Heart right ventricle (tissue), 16 donors: ENCODE data around the gene ZNF101. TPM values are rescaled to one million over a fixed set of nuclear protein-coding genes. Genes with fewer than 3 reads are reported as not detected.

ENCODE experiments used
- ATAC-seq, 8 donors: fragments of 200-7000 bp; cut with Tn5 transposase; one replicate each; pipeline ENCODE4 v1.9.1; 2020; ENCODE audit warnings: mild to moderate bottlenecking in 8 of 8, moderate library complexity in 8 of 8, moderate number of reproducible peaks in 1 of 8
- DNase-seq, 2 donors: peaks; one replicate each; pipeline ENCODE4 v3.0.0-alpha.2; 2020
- H3K27ac ChIP-seq, 10 donors: fragments of 200-600 bp; sonication (generic) in 2 of 10; one replicate each; pipeline versions ENCODE4 v1.5.0 to v1.8.0; 2020 to 2022; ENCODE audit warnings: mild to moderate bottlenecking in 3 of 10
- H3K27me3 ChIP-seq, 7 donors: fragments of 200-600 bp; one replicate each; pipeline ENCODE4 v1.8.0; 2021 to 2022; ENCODE audit warnings: mild to moderate bottlenecking in 2 of 7
- H3K36me3 ChIP-seq, 9 donors: fragments of 200-600 bp; sonication (generic) in 1 of 9; one replicate each; pipeline versions ENCODE4 v1.5.0 to v1.8.0; 2020 to 2022; ENCODE audit warnings: mild to moderate bottlenecking in 2 of 9
- H3K4me1 ChIP-seq, 9 donors: fragments of 200-600 bp; sonication (generic) in 1 of 9; one replicate each; pipeline versions ENCODE4 v1.5.0 to v1.8.0; 2020 to 2022; ENCODE audit warnings: mild to moderate bottlenecking in 4 of 9
- H3K4me3 ChIP-seq, 10 donors: fragments of 200-600 bp; sonication (generic) in 2 of 10; one replicate each; pipeline versions ENCODE4 v1.5.0 to v1.8.0; 2020 to 2022; ENCODE audit warnings: mild to moderate bottlenecking in 7 of 10, moderate library complexity in 2 of 10
- H3K9me3 ChIP-seq, 11 donors: fragments of 200-600 bp in 10 of 11; sonication (generic) in 2 of 11; one replicate each; pipeline versions ENCODE4 v1.5.0 to v1.8.0; 2013 to 2022; ENCODE audit warnings: mild to moderate bottlenecking in 2 of 11, control low read depth in 1 of 11, moderate library complexity in 1 of 11
- WGBS, 2 donors: extraction: QIAGEN DNeasy Blood & Tissue Kit; methylation state at CpG; one replicate each; pipeline ENCODE4 v1.1.7; 2013; ENCODE audit warnings: inconsistent platforms in 1 of 2; 5-methylcytosine and 5-hydroxymethylcytosine counted together
- intact Hi-C, 10 donors: fragments of 100-400 bp; cut with DNase I; formaldehyde crosslinking; loops; one replicate each; pipeline versions ENCODE4 v1.11.1 to v1.14.2; 2022
- polyA plus RNA-seq, 2 donors: library from polyadenylated mRNA; stranded (reverse); fragments of 200-250 nt; gene quantifications; one replicate each; pipeline ENCODE4 v1.2.3, GENCODE V29; 2013
- total RNA-seq, 10 donors: library from RNA; stranded (reverse); fragmentation: NEBNext Ultra II Directional in 3 of 10; extraction: Animal tissue kit (Norgen Biotek cat#: 25700) in 3 of 10; gene quantifications; one replicate each; pipeline versions ENCODE4 v1.2.1 to v1.2.4, GENCODE V29; 2021 to 2023
- TF ChIP-seq, protein P1 (sequence below), 9 donors: fragments of 200-600 bp; sonication (generic) in 2 of 9; IDR thresholded peaks; one replicate each; pipeline versions ENCODE4 v1.5.0 to v1.8.0; 2021 to 2022; ENCODE audit warnings: antibody characterized with exemption in 9 of 9, mild to moderate bottlenecking in 5 of 9, moderate library complexity in 1 of 9
- donor health status: Arrhythmogenic right ventricular cardiomyopathy.
- donor health status: ischemic (EF 13 %, LVEDD 7.1; RV severe dilation, severe dysfunction).
- donor health status: healthy with polysubstance abuse.
- donor health status: DM: no; HTN: yes; CAD: no.
- donor health status: DM: no; HTN: no; CAD: no.
- donor health status: ischemic (EF 25% LVEDD 6.9; RV normal size, moderate dysfunction).
- donor health status: ischemic (EF 25% LVEDD 5.7; RV mildly dilated, moderate dysfunction).
- donor health status: healthy.
- donor health status: DM: yes; HTN: yes; CAD: no.
- donor health status: Ischemic cardiomyopathy.
- donor health status: ischemic (EF 35%, LVEDD 5.7; RV mildly dilated, moderate dysfunction).
- donor health status: nonischemic (EF 11% LVEDD 7.7; RV severe dilation, severe dysfunction).
- donor health status: DM: yes; HTN: yes; CAD: no.
- donor health status: PGD.
- donor health status: ischemic (EF 29% LVEDD 5.4; RV normal size, mild dysfunction).
- donor health status: nonischemic (EF 23%, LVEDD 6.1; RV moderate dilation, normal function).

Gene ZNF101
- total and polyA plus RNA-seq, 12 donors: 2.5 to 6.9 (median 3.8) TPM

DNA sequence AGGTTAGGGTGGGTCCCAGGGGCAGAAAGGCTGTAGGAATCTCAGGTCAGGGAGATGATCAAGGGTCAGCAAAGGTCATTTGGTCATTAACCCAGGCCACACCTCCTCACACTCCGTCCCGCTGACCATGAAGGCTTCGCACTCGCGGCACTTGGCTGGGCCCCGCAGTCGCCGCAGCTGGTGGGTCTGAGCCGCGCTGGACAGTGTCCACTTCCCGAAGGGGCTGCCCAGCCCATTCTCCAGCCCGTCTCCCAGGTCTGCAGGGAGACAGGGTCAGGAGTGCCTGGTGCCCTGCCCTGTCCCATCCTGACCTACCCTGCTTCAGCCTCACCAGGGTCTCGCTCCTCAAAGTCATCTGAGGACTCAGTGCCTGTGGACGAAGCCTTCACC, 33.3 kb upstream of the ZNF101 start:
- H3K27me3 ChIP-seq: peaks cover 0 to 6% (median 0%) of the 10 kb centered on the region in 7 donors
- intact Hi-C loops: no loop called here
- DNase-seq: no peak

DNA sequence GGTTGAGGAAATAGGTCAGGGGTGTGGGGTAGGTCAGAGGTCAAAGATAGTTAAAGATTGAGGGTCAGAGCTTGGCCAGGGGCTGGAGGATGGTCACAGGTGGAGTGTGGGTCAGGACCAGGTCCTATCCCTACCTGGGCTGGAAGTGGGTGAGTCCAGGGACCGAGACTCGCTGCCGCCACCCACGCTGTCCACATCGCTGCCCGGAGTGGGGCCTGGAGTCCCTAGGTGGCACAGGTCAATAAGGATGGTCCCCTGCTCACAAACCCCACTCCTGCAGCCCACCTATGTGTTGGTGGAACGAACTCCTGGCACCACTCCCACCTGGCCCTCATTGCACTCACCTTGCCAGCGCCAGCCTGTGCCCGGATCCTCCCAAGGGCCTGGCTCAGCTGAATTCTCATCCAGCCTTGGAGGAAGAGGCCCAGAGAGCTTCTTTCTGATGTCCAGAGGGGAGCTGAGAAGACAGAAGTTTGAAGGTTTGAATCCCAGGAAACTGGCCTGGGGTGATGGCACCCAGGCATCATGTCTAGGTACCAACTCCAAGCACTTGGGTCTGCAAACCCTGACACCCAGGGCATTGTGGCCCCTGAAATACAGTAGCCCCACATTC, 32.0 kb upstream of the ZNF101 start:
- TF ChIP-seq, protein P1, sequence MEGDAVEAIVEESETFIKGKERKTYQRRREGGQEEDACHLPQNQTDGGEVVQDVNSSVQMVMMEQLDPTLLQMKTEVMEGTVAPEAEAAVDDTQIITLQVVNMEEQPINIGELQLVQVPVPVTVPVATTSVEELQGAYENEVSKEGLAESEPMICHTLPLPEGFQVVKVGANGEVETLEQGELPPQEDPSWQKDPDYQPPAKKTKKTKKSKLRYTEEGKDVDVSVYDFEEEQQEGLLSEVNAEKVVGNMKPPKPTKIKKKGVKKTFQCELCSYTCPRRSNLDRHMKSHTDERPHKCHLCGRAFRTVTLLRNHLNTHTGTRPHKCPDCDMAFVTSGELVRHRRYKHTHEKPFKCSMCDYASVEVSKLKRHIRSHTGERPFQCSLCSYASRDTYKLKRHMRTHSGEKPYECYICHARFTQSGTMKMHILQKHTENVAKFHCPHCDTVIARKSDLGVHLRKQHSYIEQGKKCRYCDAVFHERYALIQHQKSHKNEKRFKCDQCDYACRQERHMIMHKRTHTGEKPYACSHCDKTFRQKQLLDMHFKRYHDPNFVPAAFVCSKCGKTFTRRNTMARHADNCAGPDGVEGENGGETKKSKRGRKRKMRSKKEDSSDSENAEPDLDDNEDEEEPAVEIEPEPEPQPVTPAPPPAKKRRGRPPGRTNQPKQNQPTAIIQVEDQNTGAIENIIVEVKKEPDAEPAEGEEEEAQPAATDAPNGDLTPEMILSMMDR (IDR thresholded peaks at IDR 0.05): no peak
- Histone ChIP-seq H3K27ac (no peak overlapping the region), H3K9me3 (no peaks in the 10 kb centered on the region), H3K27me3 (peaks cover 0 to 6% (median 0%) of the 10 kb centered on the region in 7 donors), H3K4me1 (peaks cover 0 to 3% (median 0%) of the 10 kb centered on the region in 9 donors), H3K4me3 (no peak overlapping the region), H3K36me3 (peaks cover 0 to 97% (median 4%) of the 10 kb centered on the region in 9 donors)
- 92 to 98% methylated on average over 9 of the region's 9 CpGs for WGBS, 2 donors
- no peak for ATAC-seq
- DNase-seq: no peak
- intact Hi-C loops: no loop called here

More for the DNA sequence above, 33.3 kb upstream of the ZNF101 start:
- ATAC-seq: no peak
- Histone ChIP-seq H3K4me3 (no peak overlapping the region), H3K27ac (no peak overlapping the region), H3K9me3 (no peaks in the 10 kb centered on the region), H3K4me1 (no peaks in the 10 kb centered on the region), H3K36me3 (peaks cover 0 to 99% (median 4%) of the 10 kb centered on the region in 9 donors)
- WGBS, 2 donors: 96 to 99% methylated on average over 14 of the region's 14 CpGs
- TF ChIP-seq, protein P1 (IDR thresholded peaks at IDR 0.05): no peak

DNA sequence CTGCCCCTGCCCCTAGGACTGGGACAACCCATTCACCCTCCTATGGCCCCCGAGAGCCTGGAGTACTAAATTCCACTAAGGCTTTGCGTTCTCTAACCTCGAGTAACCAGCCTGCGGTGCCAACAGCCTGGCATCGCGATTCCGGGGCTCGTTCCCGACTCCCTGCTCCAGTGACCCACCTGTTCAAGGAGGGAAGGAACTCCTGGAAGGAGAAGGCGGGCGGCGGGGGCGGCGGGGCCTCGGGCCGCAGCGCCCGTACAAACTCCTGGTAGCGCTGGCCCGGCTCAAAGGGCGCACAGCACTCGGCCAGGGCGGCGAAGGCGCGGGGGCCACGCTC, 31.5 kb upstream of the ZNF101 start:
- no peak for DNase-seq
- H3K9me3 ChIP-seq: no peaks in the 10 kb centered on the region
- peaks cover 0 to 94% (median 4%) of the 10 kb centered on the region in 9 donors for H3K36me3 ChIP-seq
- ATAC-seq: no peak
- peaks cover 0 to 7% (median 0%) of the 10 kb centered on the region in 9 donors for H3K4me1 ChIP-seq
- peaks cover 0 to 6% (median 0%) of the 10 kb centered on the region in 7 donors for H3K27me3 ChIP-seq
- WGBS, 2 donors: 58 to 77% methylated on average over 24 to 27 of the region's 27 CpGs
- no peak overlapping the region for H3K27ac ChIP-seq
- intact Hi-C loops: no loop called here
- TF ChIP-seq, protein P1 (IDR thresholded peaks at IDR 0.05): no peak
- H3K4me3 ChIP-seq: no peak overlapping the region

GRCh38 chr19:19637523-19638251, 31.0 kb upstream of the ZNF101 start:
- H3K36me3 ChIP-seq: peaks cover 0 to 89% (median 4%) of the 10 kb centered on the region in 9 donors
- no peaks in the 10 kb centered on the region for H3K9me3 ChIP-seq
- no peak overlapping the region for H3K4me3 ChIP-seq
- H3K27me3 ChIP-seq: peaks cover 0 to 6% (median 0%) of the 10 kb centered on the region in 7 donors
- 53 to 71% methylated on average over 51 to 53 of the region's 53 CpGs for WGBS, 2 donors
- DNase-seq (no peak), ATAC-seq (no peak)
- H3K27ac ChIP-seq: no peak overlapping the region
- H3K4me1 ChIP-seq: peaks cover 0 to 10% (median under 1%) of the 10 kb centered on the region in 9 donors
- TF ChIP-seq, protein P1 (IDR thresholded peaks at IDR 0.05): no peak
- intact Hi-C loops: no loop called here
